Kidney (tissue), 14 donors: ENCODE data around the gene CD99L2. TPM values are rescaled to one million over a fixed set of nuclear protein-coding genes. Genes with fewer than 3 reads are reported as not detected.

Experiments
- DNase-seq, 5 donors: peaks; one replicate each; pipeline ENCODE4 v3.0.0-alpha.2; 2013 to 2020
- FAIRE-seq: peaks from 2 replicates; lab custom pipeline; 2012; peaks lifted over from hg19 to GRCh38; lab: Jason Lieb, UNC
- H3K27ac ChIP-seq, 2 donors: one replicate each; pipeline ENCODE4 v1.7.0; 2013; ENCODE audit warnings: low read depth in 2 of 2, low read length in 2 of 2, inconsistent platforms in 1 of 2
- H3K27me3 ChIP-seq: one replicate; pipeline ENCODE4 v1.7.1; 2013; ENCODE audit warnings: low read length, inconsistent platforms; ENCODE audit not compliant: control insufficient read depth, insufficient read depth
- H3K36me3 ChIP-seq, 3 donors: one replicate each; pipeline versions ENCODE4 v1.7.0 to v1.7.1; 2013; ENCODE audit warnings: low read length in 3 of 3, control low read depth in 1 of 3, inconsistent platforms in 1 of 3; ENCODE audit not compliant: insufficient read depth in 3 of 3, control insufficient read depth in 2 of 3
- H3K4me1 ChIP-seq, 3 donors: one replicate each; pipeline versions ENCODE4 v1.7.0 to v1.7.1; 2013; ENCODE audit warnings: low read length in 3 of 3, inconsistent platforms in 1 of 3, low read depth in 1 of 3; ENCODE audit not compliant: control insufficient read depth in 2 of 3, insufficient read depth in 2 of 3
- H3K4me3 ChIP-seq, 3 donors: one replicate each; pipeline versions ENCODE4 v1.7.0 to v1.8.1; 2013; ENCODE audit warnings: low read length in 3 of 3, control low read depth in 1 of 3, inconsistent platforms in 1 of 3
- H3K9ac ChIP-seq, 3 donors: one replicate each; pipeline versions ENCODE4 v1.7.0 to v1.7.1; 2013; ENCODE audit warnings: low read length in 3 of 3, control low read depth in 1 of 3, inconsistent platforms in 1 of 3
- H3K9me3 ChIP-seq, 3 donors: one replicate each; pipeline versions ENCODE4 v1.7.0 to v1.7.1; 2013; ENCODE audit warnings: low read length in 3 of 3, control low read depth in 1 of 3, inconsistent platforms in 1 of 3; ENCODE audit not compliant: control insufficient read depth in 2 of 3, insufficient read depth in 1 of 3
- CTCF ChIP-seq: IDR thresholded peaks from 3 replicates; pipeline ENCODE4 v1.5.1; 2012; ENCODE audit warnings: mild to moderate bottlenecking, moderate library complexity, borderline replicate concordance; ENCODE audit not compliant: insufficient read depth; ENCODE audit errors: extremely low read depth
- intact Hi-C: fragments of 100-400 bp; cut with DNase I; formaldehyde crosslinking; loops from one replicate; pipeline ENCODE4 v1.11.1; 2022
- polyA plus RNA-seq: library from polyadenylated mRNA; stranded (reverse); fragments of 350-450 nt; fragmentation: Illumina TruSeq; extraction: RNeasy Lipid Tissue Mini Kit (QIAGEN cat#74804); gene quantifications from one replicate; pipeline ENCODE4 v1.2.3, GENCODE V29; 2014; ENCODE audit warnings: low read depth, low replicate concordance; ENCODE audit not compliant: insufficient read depth
- total RNA-seq: library from RNA; stranded (reverse); fragmentation: NEBNext Ultra II Directional; extraction: Animal tissue kit (Norgen Biotek cat#: 25700); gene quantifications from one replicate; pipeline ENCODE4 v1.2.1, GENCODE V29; 2021
- donor health status: control.
- donor health status: control.
- donor health status: control.
- donor health status: control.
- donor health status: control.
- donor health status: DM: yes; HTN: yes; CAD: no.
- donor health status: Normal renal cell carcinoma (clear cell type).

CD99L2 gene
- total and polyA plus RNA-seq, 2 donors from 2014 or later = 30.9 to 38.0 TPM

- intact Hi-C loops = no loop called here
- Histone ChIP-seq H3K27ac (no peak overlapping the region), H3K27me3 (no peaks in the 10 kb centered on the region), H3K36me3 (no peaks in the 10 kb centered on the region), H3K9ac (no peak overlapping the region), H3K4me3 (no peak overlapping the region), H3K9me3 (no peaks in the 10 kb centered on the region), H3K4me1 (no peaks in the 10 kb centered on the region)
- FAIRE-seq = no peak
- DNase-seq = no peak
- no peak for TF ChIP-seq CTCF
These were observed 133.2 kb downstream of the CD99L2 start for GRCh38 chrX:150765237-150765636.

- intact Hi-C loops = no loop called here
These were observed 134.7 kb downstream of the CD99L2 start for GRCh38 chrX:150763810-150764209.

GRCh38 chrX:150763303-150763797 lies 135.1 kb downstream of the CD99L2 start:
- H3K27ac ChIP-seq = no peak overlapping the region
- TF ChIP-seq CTCF = no peak
- no peaks in the 10 kb centered on the region for H3K36me3 ChIP-seq
- H3K9ac ChIP-seq = no peak overlapping the region
- intact Hi-C loops = no loop called here
- DNase-seq = no peak
- no peaks in the 10 kb centered on the region for H3K4me1 ChIP-seq
- no peak for FAIRE-seq
- H3K27me3 ChIP-seq = no peaks in the 10 kb centered on the region
- no peak overlapping the region for H3K4me3 ChIP-seq
- no peaks in the 10 kb centered on the region for H3K9me3 ChIP-seq

More at GRCh38 chrX:150763810-150764209, 134.7 kb downstream of the CD99L2 start:
- FAIRE-seq (no peak), DNase-seq (peak in 1 of 5 donors; percentile 45)
- no peak overlapping the region for H3K27ac ChIP-seq
- no peak for TF ChIP-seq CTCF
- no peaks in the 10 kb centered on the region for H3K27me3 ChIP-seq
- no peaks in the 10 kb centered on the region for H3K9me3 ChIP-seq
- no peaks in the 10 kb centered on the region for H3K36me3 ChIP-seq
- H3K4me3 ChIP-seq = no peak overlapping the region
- H3K9ac ChIP-seq = no peak overlapping the region
- H3K4me1 ChIP-seq = no peaks in the 10 kb centered on the region
